WTC11 (cell line): ENCODE measurements around the gene UBE2L3.

Source experiments
- ATF1 ChIP-seq: sonication (generic); formaldehyde crosslinking; IDR thresholded peaks from 2 replicates; pipeline ENCODE4 v1.8.1; 2023; ENCODE audit warnings: mild to moderate bottlenecking, moderate library complexity, missing genetic modification reagents
- ELF4 ChIP-seq: sonication (generic); formaldehyde crosslinking; IDR thresholded peaks from 2 replicates; pipeline ENCODE4 v1.8.1; 2022; ENCODE audit warnings: low read depth, mild to moderate bottlenecking, moderate library complexity, missing genetic modification reagents
- ETV6 ChIP-seq: sonication (generic); formaldehyde crosslinking; IDR thresholded peaks from 2 replicates; pipeline ENCODE4 v1.8.1; 2022; ENCODE audit warnings: mild to moderate bottlenecking, missing genetic modification reagents
- NR1H2 ChIP-seq: sonication (generic); formaldehyde crosslinking; IDR thresholded peaks from 2 replicates; pipeline ENCODE4 v1.9.0; 2021; ENCODE audit warnings: mild to moderate bottlenecking, moderate library complexity, missing genetic modification reagents
- NR3C1 ChIP-seq: sonication (generic); formaldehyde crosslinking; conservative IDR thresholded peaks from 2 replicates; pipeline ENCODE4 v1.8.1; 2023; ENCODE audit warnings: low read depth, mild to moderate bottlenecking, missing genetic modification reagents
- PRRX2 ChIP-seq: fragments of 250-450 bp; sonication (Bioruptor Pico); IDR thresholded peaks from 2 replicates; pipeline ENCODE4 v1.8.0; 2021; ENCODE audit warnings: mild to moderate bottlenecking
- RELA ChIP-seq: sonication (generic); formaldehyde crosslinking; IDR thresholded peaks from 2 replicates; pipeline ENCODE4 v1.8.1; 2022; ENCODE audit warnings: missing genetic modification reagents, mild to moderate bottlenecking, borderline replicate concordance
- SMAD4 ChIP-seq: sonication (generic); formaldehyde crosslinking; IDR thresholded peaks from 2 replicates; pipeline ENCODE4 v1.8.0; 2022; ENCODE audit warnings: mild to moderate bottlenecking, missing genetic modification reagents
- SP1 ChIP-seq: sonication (generic); formaldehyde crosslinking; conservative IDR thresholded peaks from 2 replicates; pipeline ENCODE4 v1.8.1; 2022; ENCODE audit warnings: missing genetic modification reagents
- ZBTB21 ChIP-seq: sonication (generic); formaldehyde crosslinking; IDR thresholded peaks from 2 replicates; pipeline ENCODE4 v1.8.1; 2023; ENCODE audit warnings: mild to moderate bottlenecking, missing genetic modification reagents, borderline replicate concordance
- TF ChIP-seq, protein P1 (sequence below): fragments of 200-600 bp; IDR thresholded peaks from 2 replicates; pipeline ENCODE4 v1.8.0; 2022; ENCODE audit warnings: antibody characterized with exemption
- TF ChIP-seq, protein P2 (sequence below): sonication (generic); formaldehyde crosslinking; conservative IDR thresholded peaks from 2 replicates; pipeline ENCODE4 v1.8.1; 2023; ENCODE audit warnings: mild to moderate bottlenecking, low read depth, missing genetic modification reagents, moderate library complexity
- TF ChIP-seq, protein P3 (sequence below): sonication (generic); formaldehyde crosslinking; IDR thresholded peaks from 2 replicates; pipeline ENCODE4 v1.8.0; 2023; ENCODE audit warnings: missing genetic modification reagents

DNA sequence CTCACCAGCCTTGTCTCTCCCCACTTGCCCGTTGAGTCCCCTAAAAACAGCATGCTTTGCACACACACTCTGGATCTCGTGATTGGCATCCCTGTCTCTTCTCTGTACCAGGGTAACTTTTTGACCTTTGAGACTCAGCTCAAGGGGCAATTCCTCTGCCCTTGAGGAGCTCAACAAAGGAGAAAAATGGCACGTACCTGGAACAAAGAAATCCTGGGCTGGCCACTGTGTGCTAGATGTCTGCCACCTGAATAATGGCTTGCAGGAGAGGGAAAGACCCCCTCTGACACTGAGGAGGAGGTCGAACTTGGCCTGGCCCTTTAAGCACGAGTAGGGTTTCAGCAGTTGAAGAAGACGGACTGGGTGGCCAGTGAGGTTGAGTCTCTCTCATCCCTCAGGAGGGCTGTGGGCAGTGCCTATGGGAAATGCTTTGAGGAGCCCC, 5.8 kb downstream of the UBE2L3 start:
- TF ChIP-seq, protein P1, sequence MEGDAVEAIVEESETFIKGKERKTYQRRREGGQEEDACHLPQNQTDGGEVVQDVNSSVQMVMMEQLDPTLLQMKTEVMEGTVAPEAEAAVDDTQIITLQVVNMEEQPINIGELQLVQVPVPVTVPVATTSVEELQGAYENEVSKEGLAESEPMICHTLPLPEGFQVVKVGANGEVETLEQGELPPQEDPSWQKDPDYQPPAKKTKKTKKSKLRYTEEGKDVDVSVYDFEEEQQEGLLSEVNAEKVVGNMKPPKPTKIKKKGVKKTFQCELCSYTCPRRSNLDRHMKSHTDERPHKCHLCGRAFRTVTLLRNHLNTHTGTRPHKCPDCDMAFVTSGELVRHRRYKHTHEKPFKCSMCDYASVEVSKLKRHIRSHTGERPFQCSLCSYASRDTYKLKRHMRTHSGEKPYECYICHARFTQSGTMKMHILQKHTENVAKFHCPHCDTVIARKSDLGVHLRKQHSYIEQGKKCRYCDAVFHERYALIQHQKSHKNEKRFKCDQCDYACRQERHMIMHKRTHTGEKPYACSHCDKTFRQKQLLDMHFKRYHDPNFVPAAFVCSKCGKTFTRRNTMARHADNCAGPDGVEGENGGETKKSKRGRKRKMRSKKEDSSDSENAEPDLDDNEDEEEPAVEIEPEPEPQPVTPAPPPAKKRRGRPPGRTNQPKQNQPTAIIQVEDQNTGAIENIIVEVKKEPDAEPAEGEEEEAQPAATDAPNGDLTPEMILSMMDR = no peak
- TF ChIP-seq ZBTB21 (CRISPR knock-in tag) (no peak), SP1 (CRISPR knock-in tag) (no peak), ELF4 (CRISPR knock-in tag) (no peak), RELA (no peak), NR3C1 (CRISPR knock-in tag) (no peak), ETV6 (CRISPR knock-in tag) (no peak), NR1H2 (no peak), SMAD4 (CRISPR knock-in tag) (no peak), PRRX2 (CRISPR knock-in tag) (no peak), ATF1 (CRISPR knock-in tag) (no peak)
- TF ChIP-seq, protein P2, sequence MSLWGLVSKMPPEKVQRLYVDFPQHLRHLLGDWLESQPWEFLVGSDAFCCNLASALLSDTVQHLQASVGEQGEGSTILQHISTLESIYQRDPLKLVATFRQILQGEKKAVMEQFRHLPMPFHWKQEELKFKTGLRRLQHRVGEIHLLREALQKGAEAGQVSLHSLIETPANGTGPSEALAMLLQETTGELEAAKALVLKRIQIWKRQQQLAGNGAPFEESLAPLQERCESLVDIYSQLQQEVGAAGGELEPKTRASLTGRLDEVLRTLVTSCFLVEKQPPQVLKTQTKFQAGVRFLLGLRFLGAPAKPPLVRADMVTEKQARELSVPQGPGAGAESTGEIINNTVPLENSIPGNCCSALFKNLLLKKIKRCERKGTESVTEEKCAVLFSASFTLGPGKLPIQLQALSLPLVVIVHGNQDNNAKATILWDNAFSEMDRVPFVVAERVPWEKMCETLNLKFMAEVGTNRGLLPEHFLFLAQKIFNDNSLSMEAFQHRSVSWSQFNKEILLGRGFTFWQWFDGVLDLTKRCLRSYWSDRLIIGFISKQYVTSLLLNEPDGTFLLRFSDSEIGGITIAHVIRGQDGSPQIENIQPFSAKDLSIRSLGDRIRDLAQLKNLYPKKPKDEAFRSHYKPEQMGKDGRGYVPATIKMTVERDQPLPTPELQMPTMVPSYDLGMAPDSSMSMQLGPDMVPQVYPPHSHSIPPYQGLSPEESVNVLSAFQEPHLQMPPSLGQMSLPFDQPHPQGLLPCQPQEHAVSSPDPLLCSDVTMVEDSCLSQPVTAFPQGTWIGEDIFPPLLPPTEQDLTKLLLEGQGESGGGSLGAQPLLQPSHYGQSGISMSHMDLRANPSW (CRISPR knock-in tag) = no peak
- TF ChIP-seq, protein P3, sequence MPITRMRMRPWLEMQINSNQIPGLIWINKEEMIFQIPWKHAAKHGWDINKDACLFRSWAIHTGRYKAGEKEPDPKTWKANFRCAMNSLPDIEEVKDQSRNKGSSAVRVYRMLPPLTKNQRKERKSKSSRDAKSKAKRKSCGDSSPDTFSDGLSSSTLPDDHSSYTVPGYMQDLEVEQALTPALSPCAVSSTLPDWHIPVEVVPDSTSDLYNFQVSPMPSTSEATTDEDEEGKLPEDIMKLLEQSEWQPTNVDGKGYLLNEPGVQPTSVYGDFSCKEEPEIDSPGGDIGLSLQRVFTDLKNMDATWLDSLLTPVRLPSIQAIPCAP = no peak
